ENCODE measurements around the gene FLRT1. TPM values are rescaled to one million over a fixed set of nuclear protein-coding genes. Genes with fewer than 3 reads are reported as not detected.

Gene FLRT1
- total RNA-seq, 2 donors from 2014 or later: not detected

GRCh38 chr11:64026575-64027205, 9.0 kb upstream of the FLRT1 start:
- ATAC-seq (replicated peaks): no peak
- Mint-ChIP-seq H3K36me3 (ENCODE audit: low read depth) (no peaks in the 10 kb centered on the region), H3K4me1 (no peaks in the 10 kb centered on the region), H3K4me3 (no peak overlapping the region), H3K27ac (no peak overlapping the region), H3K9me3 (no peaks in the 10 kb centered on the region), H3K27me3 (peaks cover 16% of the 10 kb centered on the region)

- Mint-ChIP-seq H3K27ac (no peak overlapping the region), H3K36me3 (ENCODE audit: low read depth) (no peaks in the 10 kb centered on the region), H3K27me3 (peaks cover 20% of the 10 kb centered on the region), H3K4me3 (no peak overlapping the region), H3K4me1 (no peaks in the 10 kb centered on the region), H3K9me3 (no peaks in the 10 kb centered on the region)
- no peak for ATAC-seq (replicated peaks)
These were observed 7.9 kb upstream of the FLRT1 start for GRCh38 chr11:64027651-64028397.

GRCh38 chr11:64028398-64029115, 7.2 kb upstream of the FLRT1 start:
- peaks cover 20% of the 10 kb centered on the region for H3K27me3 Mint-ChIP-seq
- no peak overlapping the region for H3K27ac Mint-ChIP-seq
- H3K4me1 Mint-ChIP-seq: no peaks in the 10 kb centered on the region
- no peak for ATAC-seq (replicated peaks)
- H3K9me3 Mint-ChIP-seq: no peaks in the 10 kb centered on the region
- no peaks in the 10 kb centered on the region for H3K36me3 Mint-ChIP-seq (ENCODE audit: low read depth)
- no peak overlapping the region for H3K4me3 Mint-ChIP-seq

- no peaks in the 10 kb centered on the region for H3K36me3 Mint-ChIP-seq (ENCODE audit: low read depth)
- H3K27ac Mint-ChIP-seq: no peak overlapping the region
- H3K9me3 Mint-ChIP-seq: no peaks in the 10 kb centered on the region
- H3K4me1 Mint-ChIP-seq: no peaks in the 10 kb centered on the region
- no peak overlapping the region for H3K4me3 Mint-ChIP-seq
- peaks cover 28% of the 10 kb centered on the region for H3K27me3 Mint-ChIP-seq
- no peak for ATAC-seq (replicated peaks)
These were observed 6.0 kb upstream of the FLRT1 start for GRCh38 chr11:64029773-64030172.

GRCh38 chr11:64031001-64031400, 4.7 kb upstream of the FLRT1 start:
- no peaks in the 10 kb centered on the region for H3K4me1 Mint-ChIP-seq
- ATAC-seq (replicated peaks): no peak
- H3K27me3 Mint-ChIP-seq: peaks cover 34% of the 10 kb centered on the region
- no peak overlapping the region for H3K4me3 Mint-ChIP-seq
- no peak overlapping the region for H3K27ac Mint-ChIP-seq
- no peaks in the 10 kb centered on the region for H3K36me3 Mint-ChIP-seq (ENCODE audit: low read depth)
- H3K9me3 Mint-ChIP-seq: no peaks in the 10 kb centered on the region

GRCh38 chr11:64032050-64032449, 3.7 kb upstream of the FLRT1 start:
- H3K36me3 Mint-ChIP-seq (ENCODE audit: low read depth): no peaks in the 10 kb centered on the region
- no peak for ATAC-seq (replicated peaks)

GRCh38 chr11:64034411-64034811, 1.3 kb upstream of the FLRT1 start:
- no peak overlapping the region for H3K4me3 Mint-ChIP-seq
- H3K4me1 Mint-ChIP-seq: no peaks in the 10 kb centered on the region
- no peak overlapping the region for H3K27ac Mint-ChIP-seq
- peaks cover 21% of the 10 kb centered on the region for H3K27me3 Mint-ChIP-seq
- no peaks in the 10 kb centered on the region for H3K9me3 Mint-ChIP-seq
- no peaks in the 10 kb centered on the region for H3K36me3 Mint-ChIP-seq (ENCODE audit: low read depth)
- ATAC-seq (replicated peaks): no peak

More at GRCh38 chr11:64032050-64032449, 3.7 kb upstream of the FLRT1 start:
- Mint-ChIP-seq H3K27me3 (peaks cover 28% of the 10 kb centered on the region), H3K4me1 (no peaks in the 10 kb centered on the region), H3K27ac (no peak overlapping the region), H3K9me3 (no peaks in the 10 kb centered on the region), H3K4me3 (no peak overlapping the region)

GRCh38 chr11:64035081-64035524, 628 bp upstream of the FLRT1 start:
- H3K4me3 Mint-ChIP-seq: peak overlapping the region; percentile 46
- H3K36me3 Mint-ChIP-seq (ENCODE audit: low read depth): no peaks in the 10 kb centered on the region
- no peak for ATAC-seq (replicated peaks)
- H3K4me1 Mint-ChIP-seq: no peaks in the 10 kb centered on the region
- H3K9me3 Mint-ChIP-seq: no peaks in the 10 kb centered on the region
- H3K27ac Mint-ChIP-seq: no peak overlapping the region
- peaks cover 21% of the 10 kb centered on the region for H3K27me3 Mint-ChIP-seq

GRCh38 chr11:64036087-64037026, 626 bp downstream of the FLRT1 start:
- no peaks in the 10 kb centered on the region for H3K4me1 Mint-ChIP-seq
- no peaks in the 10 kb centered on the region for H3K9me3 Mint-ChIP-seq
- no peaks in the 10 kb centered on the region for H3K36me3 Mint-ChIP-seq (ENCODE audit: low read depth)
- H3K27ac Mint-ChIP-seq: no peak overlapping the region
- H3K27me3 Mint-ChIP-seq: peaks cover 26% of the 10 kb centered on the region
- no peak overlapping the region for H3K4me3 Mint-ChIP-seq
- no peak for ATAC-seq (replicated peaks)

GRCh38 chr11:64037027-64037634, 1.4 kb downstream of the FLRT1 start:
- H3K36me3 Mint-ChIP-seq (ENCODE audit: low read depth): no peaks in the 10 kb centered on the region
- no peak overlapping the region for H3K4me3 Mint-ChIP-seq
- no peak for ATAC-seq (replicated peaks)
- no peak overlapping the region for H3K27ac Mint-ChIP-seq
- peaks cover 26% of the 10 kb centered on the region for H3K27me3 Mint-ChIP-seq
- no peaks in the 10 kb centered on the region for H3K9me3 Mint-ChIP-seq
- no peaks in the 10 kb centered on the region for H3K4me1 Mint-ChIP-seq

- Mint-ChIP-seq H3K4me3 (no peak overlapping the region), H3K9me3 (no peaks in the 10 kb centered on the region)
- no peak for ATAC-seq (replicated peaks)
These were observed 2.8 kb downstream of the FLRT1 start for GRCh38 chr11:64038500-64038899.

GRCh38 chr11:64039012-64039665, 3.4 kb downstream of the FLRT1 start:
- no peak for ATAC-seq (replicated peaks)
- Mint-ChIP-seq H3K36me3 (ENCODE audit: low read depth) (no peaks in the 10 kb centered on the region), H3K4me3 (no peak overlapping the region), H3K4me1 (no peaks in the 10 kb centered on the region), H3K27ac (no peak overlapping the region), H3K27me3 (peaks cover 19% of the 10 kb centered on the region), H3K9me3 (no peaks in the 10 kb centered on the region)

More at GRCh38 chr11:64038500-64038899, 2.8 kb downstream of the FLRT1 start:
- no peaks in the 10 kb centered on the region for H3K36me3 Mint-ChIP-seq (ENCODE audit: low read depth)
- H3K27ac Mint-ChIP-seq: no peak overlapping the region
- no peaks in the 10 kb centered on the region for H3K4me1 Mint-ChIP-seq
- peaks cover 22% of the 10 kb centered on the region for H3K27me3 Mint-ChIP-seq

- Mint-ChIP-seq H3K27me3 (peaks cover 8% of the 10 kb centered on the region), H3K27ac (no peak overlapping the region), H3K9me3 (no peaks in the 10 kb centered on the region), H3K4me3 (no peak overlapping the region), H3K4me1 (no peaks in the 10 kb centered on the region), H3K36me3 (ENCODE audit: low read depth) (no peaks in the 10 kb centered on the region)
- no peak for ATAC-seq (replicated peaks)
These were observed 5.1 kb downstream of the FLRT1 start for GRCh38 chr11:64040684-64041322.

Data from activated T-helper 17 cell treated with anti-CD3 and anti-CD28 coated beads, Interleukin-2, amount 50 U/mL, for 72 hours (primary cell).